IMR-90 (cell line): ENCODE results near the gene SLC17A8.

ENCODE experiments used
- BHLHE40 ChIP-seq: fragments of 150-350 bp; IDR thresholded peaks from 2 replicates; pipeline ENCODE4 v1.6.1; 2016; ENCODE audit warnings: mild to moderate bottlenecking, low read depth, low read length
- CEBPB ChIP-seq: IDR thresholded peaks from 2 replicates; pipeline ENCODE4 v1.6.1; 2012; ENCODE audit warnings: low read depth, low read length, improper control_type of control experiment
- FOS ChIP-seq: fragments of 150-350 bp; IDR thresholded peaks from 2 replicates; pipeline ENCODE4 v1.6.1; 2016; ENCODE audit warnings: low read depth, low read length
- MAFK ChIP-seq: IDR thresholded peaks from 2 replicates; pipeline ENCODE4 v1.6.1; 2012; ENCODE audit warnings: low read depth, low read length, improper control_type of control experiment
- NFE2L2 ChIP-seq: fragments of 150-350 bp; IDR thresholded peaks from 2 replicates; pipeline ENCODE4 v1.6.1; 2016; ENCODE audit warnings: low read depth, mild to moderate bottlenecking, low read length
- POLR2A ChIP-seq: IDR thresholded peaks from 2 replicates; pipeline ENCODE4 v1.6.1; 2012; ENCODE audit warnings: mild to moderate bottlenecking, low read depth, low read length
- RAD21 ChIP-seq: IDR thresholded peaks from 2 replicates; pipeline ENCODE4 v1.6.1; 2012; ENCODE audit warnings: low read length, improper control_type of control experiment
- RCOR1 ChIP-seq: IDR thresholded peaks from 2 replicates; pipeline ENCODE4 v1.6.1; 2012; ENCODE audit warnings: mild to moderate bottlenecking, low read length, improper control_type of control experiment; ENCODE audit not compliant: insufficient replicate concordance
- SMC3 ChIP-seq: fragments of 150-350 bp; IDR thresholded peaks from 2 replicates; pipeline ENCODE4 v1.6.1; 2016; ENCODE audit warnings: low read depth, mild to moderate bottlenecking, antibody characterized with exemption, low read length, moderate library complexity
- TF ChIP-seq, protein P1 (sequence below): conservative IDR thresholded peaks from 2 replicates; pipeline ENCODE4 v1.5.1; 2012; ENCODE audit warnings: mild to moderate bottlenecking, low read depth, low read length, improper control_type of control experiment
- TF ChIP-seq, protein P2 (sequence below): fragments of 150-350 bp; IDR thresholded peaks from 2 replicates; pipeline ENCODE4 v1.6.1; 2016; ENCODE audit warnings: low read depth, mild to moderate bottlenecking, low read length, moderate library complexity, borderline replicate concordance
- TF ChIP-seq, protein P3 (sequence below): fragments of 150-350 bp; IDR thresholded peaks from 2 replicates; pipeline ENCODE4 v1.6.1; 2017; ENCODE audit warnings: mild to moderate bottlenecking, antibody characterized with exemption, low read length, low read depth

GRCh38 chr12:100395811-100396210, 38.9 kb downstream of the SLC17A8 start:
- TF ChIP-seq, protein P1, sequence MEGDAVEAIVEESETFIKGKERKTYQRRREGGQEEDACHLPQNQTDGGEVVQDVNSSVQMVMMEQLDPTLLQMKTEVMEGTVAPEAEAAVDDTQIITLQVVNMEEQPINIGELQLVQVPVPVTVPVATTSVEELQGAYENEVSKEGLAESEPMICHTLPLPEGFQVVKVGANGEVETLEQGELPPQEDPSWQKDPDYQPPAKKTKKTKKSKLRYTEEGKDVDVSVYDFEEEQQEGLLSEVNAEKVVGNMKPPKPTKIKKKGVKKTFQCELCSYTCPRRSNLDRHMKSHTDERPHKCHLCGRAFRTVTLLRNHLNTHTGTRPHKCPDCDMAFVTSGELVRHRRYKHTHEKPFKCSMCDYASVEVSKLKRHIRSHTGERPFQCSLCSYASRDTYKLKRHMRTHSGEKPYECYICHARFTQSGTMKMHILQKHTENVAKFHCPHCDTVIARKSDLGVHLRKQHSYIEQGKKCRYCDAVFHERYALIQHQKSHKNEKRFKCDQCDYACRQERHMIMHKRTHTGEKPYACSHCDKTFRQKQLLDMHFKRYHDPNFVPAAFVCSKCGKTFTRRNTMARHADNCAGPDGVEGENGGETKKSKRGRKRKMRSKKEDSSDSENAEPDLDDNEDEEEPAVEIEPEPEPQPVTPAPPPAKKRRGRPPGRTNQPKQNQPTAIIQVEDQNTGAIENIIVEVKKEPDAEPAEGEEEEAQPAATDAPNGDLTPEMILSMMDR, result no peak
- no peak for TF ChIP-seq FOS
- no peak for TF ChIP-seq POLR2A
- no peak for TF ChIP-seq CEBPB
- no peak for TF ChIP-seq RAD21
- no peak for TF ChIP-seq NFE2L2
- TF ChIP-seq BHLHE40, result no peak
- TF ChIP-seq, protein P2, sequence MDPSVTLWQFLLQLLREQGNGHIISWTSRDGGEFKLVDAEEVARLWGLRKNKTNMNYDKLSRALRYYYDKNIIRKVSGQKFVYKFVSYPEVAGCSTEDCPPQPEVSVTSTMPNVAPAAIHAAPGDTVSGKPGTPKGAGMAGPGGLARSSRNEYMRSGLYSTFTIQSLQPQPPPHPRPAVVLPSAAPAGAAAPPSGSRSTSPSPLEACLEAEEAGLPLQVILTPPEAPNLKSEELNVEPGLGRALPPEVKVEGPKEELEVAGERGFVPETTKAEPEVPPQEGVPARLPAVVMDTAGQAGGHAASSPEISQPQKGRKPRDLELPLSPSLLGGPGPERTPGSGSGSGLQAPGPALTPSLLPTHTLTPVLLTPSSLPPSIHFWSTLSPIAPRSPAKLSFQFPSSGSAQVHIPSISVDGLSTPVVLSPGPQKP, result no peak
- TF ChIP-seq, protein P3, sequence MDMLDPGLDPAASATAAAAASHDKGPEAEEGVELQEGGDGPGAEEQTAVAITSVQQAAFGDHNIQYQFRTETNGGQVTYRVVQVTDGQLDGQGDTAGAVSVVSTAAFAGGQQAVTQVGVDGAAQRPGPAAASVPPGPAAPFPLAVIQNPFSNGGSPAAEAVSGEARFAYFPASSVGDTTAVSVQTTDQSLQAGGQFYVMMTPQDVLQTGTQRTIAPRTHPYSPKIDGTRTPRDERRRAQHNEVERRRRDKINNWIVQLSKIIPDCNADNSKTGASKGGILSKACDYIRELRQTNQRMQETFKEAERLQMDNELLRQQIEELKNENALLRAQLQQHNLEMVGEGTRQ, result no peak
- no peak for TF ChIP-seq SMC3
- no peak for TF ChIP-seq RCOR1
- TF ChIP-seq MAFK, result no peak
